GM12878 (cell line): Measurements from ENCODE around the gene PTCD1. TPM values are rescaled to one million over a fixed set of nuclear protein-coding genes. Genes with fewer than 3 reads are reported as not detected.

Source experiments
- ASH2L ChIP-seq: fragments of 300-600, 200-600 bp; sonication (generic); IDR thresholded peaks from 2 replicates; pipeline ENCODE4 v1.6.1; 2017; ENCODE audit warnings: low read depth, mild to moderate bottlenecking, borderline replicate concordance
- JUNB ChIP-seq: IDR thresholded peaks from 2 replicates; pipeline ENCODE4 v1.6.1; 2016; ENCODE audit warnings: antibody characterized with exemption, mild to moderate bottlenecking
- KLF5 ChIP-seq: fragments of 450-650 bp; IDR thresholded peaks from 2 replicates; pipeline ENCODE4 v1.6.1; 2014; ENCODE audit warnings: mild to moderate bottlenecking; ENCODE audit not compliant: partially characterized antibody
- LARP7 ChIP-seq: fragments of 450-650 bp; IDR thresholded peaks from 2 replicates; pipeline ENCODE4 v1.6.1; 2017; ENCODE audit warnings: mild to moderate bottlenecking
- NFYB ChIP-seq: IDR thresholded peaks from 2 replicates; pipeline ENCODE4 v1.6.1; 2011; ENCODE audit warnings: low read depth, mild to moderate bottlenecking, low read length, improper control_type of control experiment, moderate library complexity; ENCODE audit not compliant: insufficient read depth
- POLR2AphosphoS5 ChIP-seq: IDR thresholded peaks from 2 replicates; pipeline ENCODE4 v1.6.1; 2011; ENCODE audit warnings: mild to moderate bottlenecking, low read length, inconsistent platforms
- RB1 ChIP-seq: fragments of 450-650 bp; formaldehyde crosslinking; IDR thresholded peaks from 2 replicates; pipeline ENCODE4 v1.6.1; 2017; ENCODE audit warnings: mild to moderate bottlenecking, borderline replicate concordance
- SP1 ChIP-seq: IDR thresholded peaks from one replicate; pipeline ENCODE4 v1.6.1; 2011; ENCODE audit warnings: low read depth, low read length
- TCF3 ChIP-seq: IDR thresholded peaks from 2 replicates; pipeline ENCODE4 v1.6.1; 2012; ENCODE audit warnings: low read depth, mild to moderate bottlenecking, low read length, borderline replicate concordance; ENCODE audit not compliant: insufficient read depth
- YY1 ChIP-seq: IDR thresholded peaks from 2 replicates; pipeline ENCODE4 v1.6.1; 2011; ENCODE audit warnings: low read depth, mild to moderate bottlenecking, low read length
- ZNF24 ChIP-seq: fragments of 450-650 bp; IDR thresholded peaks from 2 replicates; pipeline ENCODE4 v1.6.1; 2017; ENCODE audit warnings: antibody characterized with exemption, mild to moderate bottlenecking
- ZNF622 ChIP-seq: fragments of 450-650 bp; IDR thresholded peaks from 2 replicates; pipeline ENCODE4 v1.6.1; 2017; ENCODE audit warnings: mild to moderate bottlenecking, inconsistent platforms
- polyA plus RNA-seq, 11 experiments: library from polyadenylated mRNA; depleted of rRNA in 4 of 11; unstranded in 6 of 11; stranded (reverse) in 5 of 11; fragments of >200 nt; fragmentation: Nextera tagmentation in 4 of 11; fragmentation: Illumina TruSeq in 1 of 11; extraction: Ambion mirVana in 4 of 11; extraction: Trizol in 1 of 11; gene quantifications; 1 replicate in 1 of 11; 2 replicates in 10 of 11; pipeline versions ENCODE4 v1.2.1 to v1.2.3, GENCODE V29; 2011 to 2016; ENCODE audit warnings: inconsistent platforms in 2 of 11, missing spikeins in 2 of 11, low read depth in 1 of 11
- total RNA-seq, 4 experiments: library from RNA; depleted of rRNA in 3 of 4; stranded (reverse); fragments of >200 nt in 3 of 4; fragmentation: Illumina TruSeq in 1 of 4; extraction: Trizol in 1 of 4; gene quantifications; 2 replicates each; pipeline versions ENCODE4 v1.2.1 to v1.2.3, GENCODE V29; 2013 to 2021
- TF ChIP-seq, protein P1 (sequence below): fragments of 450-650 bp; formaldehyde crosslinking; IDR thresholded peaks from 2 replicates; pipeline ENCODE4 v1.4.0; 2020; ENCODE audit warnings: mild to moderate bottlenecking, moderate library complexity
- TF ChIP-seq, protein P2 (sequence below): IDR thresholded peaks from 2 replicates; pipeline ENCODE4 v1.6.1; 2012; ENCODE audit warnings: mild to moderate bottlenecking, low read depth, low read length
- TF ChIP-seq, protein P3 (sequence below): fragments of 450-650 bp; IDR thresholded peaks from 2 replicates; pipeline ENCODE4 v1.6.1; 2017; ENCODE audit warnings: mild to moderate bottlenecking, moderate library complexity

The PTCD1 gene
- total and polyA plus RNA-seq, 10 of the 15 experiments (the other 5 are each of a cell fraction or from before 2014, with no cell fraction given): 0.26 to 9.7 (median 5.0) TPM

DNA sequence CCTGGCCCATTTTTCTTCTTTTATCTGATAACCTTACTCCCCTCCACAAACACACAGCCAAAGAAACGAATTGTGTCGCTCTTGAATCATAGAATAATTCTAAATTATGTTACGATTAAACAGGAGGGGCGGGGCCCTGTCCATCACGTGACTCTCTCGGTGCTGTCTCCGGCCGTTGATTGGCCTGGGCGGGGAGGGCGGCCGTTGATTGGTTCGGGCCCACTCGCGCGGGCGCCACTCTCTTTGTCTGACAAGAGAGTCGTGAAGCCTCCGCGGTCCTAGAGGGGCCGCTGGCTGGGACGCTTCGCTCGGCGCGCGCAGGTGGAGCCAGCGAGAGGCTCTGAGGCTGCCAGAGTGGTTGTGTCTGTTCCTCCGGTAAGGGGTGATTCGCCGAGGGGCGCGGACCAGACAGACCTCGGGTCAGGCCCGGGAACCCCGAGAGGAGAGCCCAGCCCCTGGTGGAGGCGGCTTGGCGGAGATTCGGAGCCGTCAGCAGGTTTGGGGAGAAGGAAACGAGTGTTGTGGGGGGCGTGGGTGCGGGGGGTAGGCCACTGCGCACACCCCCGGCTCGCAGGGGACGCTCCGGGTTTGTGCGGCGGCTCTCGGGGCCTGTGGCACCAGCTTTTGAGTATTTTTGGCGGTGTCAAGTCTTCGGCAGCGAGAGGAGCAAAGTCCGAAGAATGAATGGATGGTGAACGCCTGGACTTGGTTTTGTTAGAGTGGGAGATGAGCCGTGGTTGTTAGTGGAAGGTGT is 34.1 kb upstream of the PTCD1 start, which contains the start of gene ZNF789 (continued):
- TF ChIP-seq TCF3 (peak; percentile 51; the same call in 1 of the 2 replicates), ZNF622 (no peak), ASH2L (0 out of 2 replicates have a peak, but pooled peaks have one; percentile 53), LARP7 (peak; percentile 85), JUNB (no peak), RB1 (peak; percentile 74; the same call in 1 of the 2 replicates), YY1 (peak; percentile 66; the same call in 1 of the 2 replicates), KLF5 (no peak), ZNF24 (no peak), NFYB (peak; percentile 95), SP1 (peak; percentile 91), POLR2AphosphoS5 (peak; percentile 78)
- TF ChIP-seq, protein P1, sequence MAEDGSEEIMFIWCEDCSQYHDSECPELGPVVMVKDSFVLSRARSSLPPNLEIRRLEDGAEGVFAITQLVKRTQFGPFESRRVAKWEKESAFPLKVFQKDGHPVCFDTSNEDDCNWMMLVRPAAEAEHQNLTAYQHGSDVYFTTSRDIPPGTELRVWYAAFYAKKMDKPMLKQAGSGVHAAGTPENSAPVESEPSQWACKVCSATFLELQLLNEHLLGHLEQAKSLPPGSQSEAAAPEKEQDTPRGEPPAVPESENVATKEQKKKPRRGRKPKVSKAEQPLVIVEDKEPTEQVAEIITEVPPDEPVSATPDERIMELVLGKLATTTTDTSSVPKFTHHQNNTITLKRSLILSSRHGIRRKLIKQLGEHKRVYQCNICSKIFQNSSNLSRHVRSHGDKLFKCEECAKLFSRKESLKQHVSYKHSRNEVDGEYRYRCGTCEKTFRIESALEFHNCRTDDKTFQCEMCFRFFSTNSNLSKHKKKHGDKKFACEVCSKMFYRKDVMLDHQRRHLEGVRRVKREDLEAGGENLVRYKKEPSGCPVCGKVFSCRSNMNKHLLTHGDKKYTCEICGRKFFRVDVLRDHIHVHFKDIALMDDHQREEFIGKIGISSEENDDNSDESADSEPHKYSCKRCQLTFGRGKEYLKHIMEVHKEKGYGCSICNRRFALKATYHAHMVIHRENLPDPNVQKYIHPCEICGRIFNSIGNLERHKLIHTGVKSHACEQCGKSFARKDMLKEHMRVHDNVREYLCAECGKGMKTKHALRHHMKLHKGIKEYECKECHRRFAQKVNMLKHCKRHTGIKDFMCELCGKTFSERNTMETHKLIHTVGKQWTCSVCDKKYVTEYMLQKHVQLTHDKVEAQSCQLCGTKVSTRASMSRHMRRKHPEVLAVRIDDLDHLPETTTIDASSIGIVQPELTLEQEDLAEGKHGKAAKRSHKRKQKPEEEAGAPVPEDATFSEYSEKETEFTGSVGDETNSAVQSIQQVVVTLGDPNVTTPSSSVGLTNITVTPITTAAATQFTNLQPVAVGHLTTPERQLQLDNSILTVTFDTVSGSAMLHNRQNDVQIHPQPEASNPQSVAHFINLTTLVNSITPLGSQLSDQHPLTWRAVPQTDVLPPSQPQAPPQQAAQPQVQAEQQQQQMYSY (CRISPR knock-in tag): peak; percentile 72; the same call in 1 of the 2 replicates
- TF ChIP-seq, protein P2, sequence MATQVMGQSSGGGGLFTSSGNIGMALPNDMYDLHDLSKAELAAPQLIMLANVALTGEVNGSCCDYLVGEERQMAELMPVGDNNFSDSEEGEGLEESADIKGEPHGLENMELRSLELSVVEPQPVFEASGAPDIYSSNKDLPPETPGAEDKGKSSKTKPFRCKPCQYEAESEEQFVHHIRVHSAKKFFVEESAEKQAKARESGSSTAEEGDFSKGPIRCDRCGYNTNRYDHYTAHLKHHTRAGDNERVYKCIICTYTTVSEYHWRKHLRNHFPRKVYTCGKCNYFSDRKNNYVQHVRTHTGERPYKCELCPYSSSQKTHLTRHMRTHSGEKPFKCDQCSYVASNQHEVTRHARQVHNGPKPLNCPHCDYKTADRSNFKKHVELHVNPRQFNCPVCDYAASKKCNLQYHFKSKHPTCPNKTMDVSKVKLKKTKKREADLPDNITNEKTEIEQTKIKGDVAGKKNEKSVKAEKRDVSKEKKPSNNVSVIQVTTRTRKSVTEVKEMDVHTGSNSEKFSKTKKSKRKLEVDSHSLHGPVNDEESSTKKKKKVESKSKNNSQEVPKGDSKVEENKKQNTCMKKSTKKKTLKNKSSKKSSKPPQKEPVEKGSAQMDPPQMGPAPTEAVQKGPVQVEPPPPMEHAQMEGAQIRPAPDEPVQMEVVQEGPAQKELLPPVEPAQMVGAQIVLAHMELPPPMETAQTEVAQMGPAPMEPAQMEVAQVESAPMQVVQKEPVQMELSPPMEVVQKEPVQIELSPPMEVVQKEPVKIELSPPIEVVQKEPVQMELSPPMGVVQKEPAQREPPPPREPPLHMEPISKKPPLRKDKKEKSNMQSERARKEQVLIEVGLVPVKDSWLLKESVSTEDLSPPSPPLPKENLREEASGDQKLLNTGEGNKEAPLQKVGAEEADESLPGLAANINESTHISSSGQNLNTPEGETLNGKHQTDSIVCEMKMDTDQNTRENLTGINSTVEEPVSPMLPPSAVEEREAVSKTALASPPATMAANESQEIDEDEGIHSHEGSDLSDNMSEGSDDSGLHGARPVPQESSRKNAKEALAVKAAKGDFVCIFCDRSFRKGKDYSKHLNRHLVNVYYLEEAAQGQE: no peak
- TF ChIP-seq, protein P3, sequence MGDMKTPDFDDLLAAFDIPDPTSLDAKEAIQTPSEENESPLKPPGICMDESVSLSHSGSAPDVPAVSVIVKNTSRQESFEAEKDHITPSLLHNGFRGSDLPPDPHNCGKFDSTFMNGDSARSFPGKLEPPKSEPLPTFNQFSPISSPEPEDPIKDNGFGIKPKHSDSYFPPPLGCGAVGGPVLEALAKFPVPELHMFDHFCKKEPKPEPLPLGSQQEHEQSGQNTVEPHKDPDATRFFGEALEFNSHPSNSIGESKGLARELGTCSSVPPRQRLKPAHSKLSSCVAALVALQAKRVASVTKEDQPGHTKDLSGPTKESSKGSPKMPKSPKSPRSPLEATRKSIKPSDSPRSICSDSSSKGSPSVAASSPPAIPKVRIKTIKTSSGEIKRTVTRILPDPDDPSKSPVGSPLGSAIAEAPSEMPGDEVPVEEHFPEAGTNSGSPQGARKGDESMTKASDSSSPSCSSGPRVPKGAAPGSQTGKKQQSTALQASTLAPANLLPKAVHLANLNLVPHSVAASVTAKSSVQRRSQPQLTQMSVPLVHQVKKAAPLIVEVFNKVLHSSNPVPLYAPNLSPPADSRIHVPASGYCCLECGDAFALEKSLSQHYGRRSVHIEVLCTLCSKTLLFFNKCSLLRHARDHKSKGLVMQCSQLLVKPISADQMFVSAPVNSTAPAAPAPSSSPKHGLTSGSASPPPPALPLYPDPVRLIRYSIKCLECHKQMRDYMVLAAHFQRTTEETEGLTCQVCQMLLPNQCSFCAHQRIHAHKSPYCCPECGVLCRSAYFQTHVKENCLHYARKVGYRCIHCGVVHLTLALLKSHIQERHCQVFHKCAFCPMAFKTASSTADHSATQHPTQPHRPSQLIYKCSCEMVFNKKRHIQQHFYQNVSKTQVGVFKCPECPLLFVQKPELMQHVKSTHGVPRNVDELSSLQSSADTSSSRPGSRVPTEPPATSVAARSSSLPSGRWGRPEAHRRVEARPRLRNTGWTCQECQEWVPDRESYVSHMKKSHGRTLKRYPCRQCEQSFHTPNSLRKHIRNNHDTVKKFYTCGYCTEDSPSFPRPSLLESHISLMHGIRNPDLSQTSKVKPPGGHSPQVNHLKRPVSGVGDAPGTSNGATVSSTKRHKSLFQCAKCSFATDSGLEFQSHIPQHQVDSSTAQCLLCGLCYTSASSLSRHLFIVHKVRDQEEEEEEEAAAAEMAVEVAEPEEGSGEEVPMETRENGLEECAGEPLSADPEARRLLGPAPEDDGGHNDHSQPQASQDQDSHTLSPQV: no peak
